Mucosa of descending colon (tissue), 3 donors: ENCODE results near the gene PPM1L. TPM values are rescaled to one million over a fixed set of nuclear protein-coding genes. Genes with fewer than 3 reads are reported as not detected.

Experiments
- ATAC-seq: fragments of 200-7000 bp; cut with Tn5 transposase; one replicate; pipeline ENCODE4 v1.9.1; 2020; ENCODE audit warnings: mild to moderate bottlenecking, moderate library complexity
- DNase-seq, 3 donors: peaks; one replicate each; pipeline ENCODE4 v3.0.0-alpha.2; 2020
- H3K36me3 ChIP-seq: fragments of 200-600 bp; one replicate; pipeline ENCODE4 v1.8.0; 2021; ENCODE audit warnings: low read depth, mild to moderate bottlenecking
- H3K4me1 ChIP-seq: fragments of 200-600 bp; one replicate; pipeline ENCODE4 v1.8.0; 2021; ENCODE audit warnings: low read depth, mild to moderate bottlenecking
- H3K4me3 ChIP-seq: fragments of 200-600 bp; one replicate; pipeline ENCODE4 v1.8.0; 2021; ENCODE audit warnings: mild to moderate bottlenecking
- H3K9me3 ChIP-seq: fragments of 200-600 bp; one replicate; pipeline ENCODE4 v1.8.0; 2021; ENCODE audit warnings: mild to moderate bottlenecking
- intact Hi-C, 2 donors: fragments of 100-400 bp; cut with DNase I in 1 of 2; cut with micrococcal nuclease in 1 of 2; formaldehyde crosslinking; loops; one replicate each; pipeline versions ENCODE4 v1.11.0 to v1.11.1; 2022; cut with DNase I, micrococcal nuclease
- total RNA-seq, 3 donors: library from RNA; stranded (reverse); fragmentation: NEBNext Ultra II Directional in 2 of 3; extraction: Animal tissue kit (Norgen Biotek cat#: 25700) in 2 of 3; gene quantifications; one replicate each; pipeline versions ENCODE4 v1.2.1 to v1.2.4, GENCODE V29; 2021 to 2023
- TF ChIP-seq, protein P1 (sequence below): fragments of 200-600 bp; IDR thresholded peaks from one replicate; pipeline ENCODE4 v1.8.0; 2022; ENCODE audit warnings: antibody characterized with exemption, mild to moderate bottlenecking
- donor health status: DM: no; HTN: no; CAD: no; lungs with moderate emphysema.
- donor health status: DM: no; HTN: no; CAD: no.
- donor health status: DM: no; HTN: yes; CAD: no.

PPM1L gene
- total RNA-seq, 3 donors from 2014 or later: 16.2 to 47.9 (median 21.6) TPM

DNA sequence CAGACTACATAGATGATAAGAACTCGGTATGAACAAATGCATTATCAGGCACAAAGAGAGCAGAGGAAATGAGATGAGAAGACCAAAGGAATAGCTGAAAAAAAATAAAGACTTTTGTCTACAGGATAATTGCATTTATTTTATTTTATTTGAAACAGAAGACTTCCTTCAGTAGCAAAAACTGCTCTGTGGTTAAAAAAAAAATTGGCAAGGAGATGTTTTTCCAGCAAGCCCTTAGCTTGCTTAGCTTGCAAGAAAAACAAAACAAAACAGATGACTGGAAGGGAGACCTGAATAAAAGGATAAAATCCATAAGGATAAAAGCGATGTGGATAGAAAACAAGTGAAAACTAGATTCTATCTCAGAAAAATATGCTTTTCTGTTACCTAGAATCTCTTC lies 9.1 kb upstream of the PPM1L start:
- no peak for DNase-seq
- intact Hi-C loops: no loop called here
- no peak overlapping the region for H3K4me3 ChIP-seq

DNA sequence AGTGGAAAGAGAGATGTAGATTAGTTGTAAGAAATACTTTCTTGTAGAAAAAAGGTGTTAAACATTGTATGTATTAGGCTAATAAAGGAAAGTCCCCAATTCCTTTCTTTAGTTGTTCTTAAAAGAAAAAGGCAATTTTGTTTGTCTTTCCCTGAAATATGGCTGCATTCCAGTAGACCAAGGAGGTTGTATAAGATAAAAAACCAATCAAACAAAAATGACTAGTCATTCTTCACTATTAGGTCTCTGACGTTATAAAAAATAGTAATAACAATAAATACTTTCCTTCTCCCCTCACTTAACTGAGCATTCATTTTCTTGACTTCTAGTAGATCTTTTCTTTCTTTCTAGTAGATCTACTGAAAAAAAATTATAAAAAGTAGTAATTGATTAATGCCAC lies 8.6 kb upstream of the PPM1L start:
- intact Hi-C loops: no loop called here
- no peak overlapping the region for H3K4me3 ChIP-seq
- no peaks in the 10 kb centered on the region for H3K36me3 ChIP-seq
- ATAC-seq (no peak), DNase-seq (no peak)
- H3K9me3 ChIP-seq: no peaks in the 10 kb centered on the region
- no peaks in the 10 kb centered on the region for H3K4me1 ChIP-seq
- TF ChIP-seq, protein P1, sequence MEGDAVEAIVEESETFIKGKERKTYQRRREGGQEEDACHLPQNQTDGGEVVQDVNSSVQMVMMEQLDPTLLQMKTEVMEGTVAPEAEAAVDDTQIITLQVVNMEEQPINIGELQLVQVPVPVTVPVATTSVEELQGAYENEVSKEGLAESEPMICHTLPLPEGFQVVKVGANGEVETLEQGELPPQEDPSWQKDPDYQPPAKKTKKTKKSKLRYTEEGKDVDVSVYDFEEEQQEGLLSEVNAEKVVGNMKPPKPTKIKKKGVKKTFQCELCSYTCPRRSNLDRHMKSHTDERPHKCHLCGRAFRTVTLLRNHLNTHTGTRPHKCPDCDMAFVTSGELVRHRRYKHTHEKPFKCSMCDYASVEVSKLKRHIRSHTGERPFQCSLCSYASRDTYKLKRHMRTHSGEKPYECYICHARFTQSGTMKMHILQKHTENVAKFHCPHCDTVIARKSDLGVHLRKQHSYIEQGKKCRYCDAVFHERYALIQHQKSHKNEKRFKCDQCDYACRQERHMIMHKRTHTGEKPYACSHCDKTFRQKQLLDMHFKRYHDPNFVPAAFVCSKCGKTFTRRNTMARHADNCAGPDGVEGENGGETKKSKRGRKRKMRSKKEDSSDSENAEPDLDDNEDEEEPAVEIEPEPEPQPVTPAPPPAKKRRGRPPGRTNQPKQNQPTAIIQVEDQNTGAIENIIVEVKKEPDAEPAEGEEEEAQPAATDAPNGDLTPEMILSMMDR: no peak

More for the DNA sequence above, 9.1 kb upstream of the PPM1L start:
- Histone ChIP-seq H3K9me3 (no peaks in the 10 kb centered on the region), H3K4me1 (no peaks in the 10 kb centered on the region), H3K36me3 (no peaks in the 10 kb centered on the region)
- TF ChIP-seq, protein P1: no peak
- no peak for ATAC-seq

DNA sequence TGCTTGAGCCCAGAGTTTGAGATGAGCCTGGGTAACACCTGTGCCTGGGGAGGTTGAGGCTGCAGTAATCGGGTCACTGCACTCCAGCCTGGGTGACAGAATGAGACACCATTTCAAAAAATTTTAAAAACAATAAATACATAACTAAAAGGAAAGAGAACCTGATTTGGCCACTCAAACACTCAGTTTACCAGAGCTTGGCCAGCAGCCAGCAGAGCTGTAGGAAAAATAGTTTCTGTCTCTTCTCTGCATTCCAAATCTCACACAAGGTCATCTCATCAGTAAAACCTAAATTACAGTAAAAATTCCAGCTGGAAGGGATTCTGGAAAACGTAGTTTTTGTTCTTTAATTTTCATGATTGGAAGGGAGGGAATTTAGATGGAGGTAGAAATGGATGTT lies 7.8 kb upstream of the PPM1L start:
- H3K36me3 ChIP-seq: no peaks in the 10 kb centered on the region
- TF ChIP-seq, protein P1: no peak
- H3K4me3 ChIP-seq: no peak overlapping the region
- H3K4me1 ChIP-seq: no peaks in the 10 kb centered on the region
- DNase-seq (no peak), ATAC-seq (no peak)
- H3K9me3 ChIP-seq: no peaks in the 10 kb centered on the region
- intact Hi-C loops: no loop called here

- DNase-seq (no peak), ATAC-seq (no peak)
- Histone ChIP-seq H3K4me3 (no peak overlapping the region), H3K4me1 (peaks cover 3% of the 10 kb centered on the region), H3K36me3 (no peaks in the 10 kb centered on the region), H3K9me3 (no peaks in the 10 kb centered on the region)
- TF ChIP-seq, protein P1: no peak
- intact Hi-C loops: no loop called here
These were observed 7.2 kb upstream of the PPM1L start for GRCh38 chr3:160748787-160749186.

DNA sequence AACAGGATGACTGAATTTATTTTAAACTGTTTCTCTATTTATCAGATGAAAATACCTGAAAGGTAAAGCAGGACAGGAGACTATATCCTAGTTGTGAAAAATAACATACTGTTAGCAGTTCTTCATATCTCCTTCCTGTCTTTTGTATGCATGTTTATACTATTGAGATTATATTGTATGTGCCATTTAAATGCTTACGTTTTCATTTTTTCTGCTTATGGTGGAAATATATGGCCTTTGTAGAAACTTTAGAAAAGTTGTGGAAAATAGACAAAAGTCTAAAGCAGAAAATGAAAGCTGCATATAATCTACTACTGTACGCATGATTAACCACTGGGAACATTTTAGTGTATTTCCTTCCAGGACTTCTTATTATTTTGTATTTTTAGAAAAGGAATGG lies 2.1 kb upstream of the PPM1L start:
- peak overlapping the region; percentile 69 for H3K4me3 ChIP-seq
- DNase-seq (no peak), ATAC-seq (no peak)
- intact Hi-C loops: no loop called here
- TF ChIP-seq, protein P1: no peak
- H3K4me1 ChIP-seq: peaks cover 16% of the 10 kb centered on the region
- H3K9me3 ChIP-seq: no peaks in the 10 kb centered on the region
- H3K36me3 ChIP-seq: no peaks in the 10 kb centered on the region

DNA sequence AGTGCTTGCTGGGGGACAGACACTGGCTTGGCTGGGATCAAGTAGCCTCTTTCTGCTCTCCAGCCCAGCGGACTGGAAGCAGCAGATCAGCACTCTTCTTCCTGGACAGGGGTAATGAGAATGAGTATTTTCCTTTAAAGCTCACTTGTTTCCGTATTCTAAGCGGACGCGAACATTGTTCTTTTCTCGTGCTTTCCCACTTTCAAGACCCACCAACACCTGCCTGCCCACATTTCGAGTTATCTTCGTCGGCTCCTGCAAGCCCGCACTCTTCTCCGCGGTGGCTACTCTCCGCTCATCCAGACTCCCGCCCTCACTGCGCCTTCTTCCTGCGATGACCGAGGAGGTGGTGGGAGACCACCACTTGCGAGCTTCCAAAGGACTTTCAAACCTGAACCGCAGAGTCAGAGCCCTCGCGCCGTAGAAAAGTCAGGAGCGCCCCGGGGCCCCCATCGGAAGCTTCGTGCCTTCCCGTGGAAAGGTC lies 1.6 kb upstream of the PPM1L start:
- DNase-seq: peak in 1 of 3 donors; percentile 48
- H3K4me3 ChIP-seq: peak overlapping the region; percentile 69
- ATAC-seq: peak; percentile 23
- H3K36me3 ChIP-seq: no peaks in the 10 kb centered on the region
- peaks cover 16% of the 10 kb centered on the region for H3K4me1 ChIP-seq
- H3K9me3 ChIP-seq: no peaks in the 10 kb centered on the region
- intact Hi-C loops: no loop called here
- TF ChIP-seq, protein P1: no peak
